ENCODE measurements around the gene NEK1.
A peak's percentile ranks its signal among the peaks of the same experiment; 100 is the strongest.

The NEK1 gene

DNA sequence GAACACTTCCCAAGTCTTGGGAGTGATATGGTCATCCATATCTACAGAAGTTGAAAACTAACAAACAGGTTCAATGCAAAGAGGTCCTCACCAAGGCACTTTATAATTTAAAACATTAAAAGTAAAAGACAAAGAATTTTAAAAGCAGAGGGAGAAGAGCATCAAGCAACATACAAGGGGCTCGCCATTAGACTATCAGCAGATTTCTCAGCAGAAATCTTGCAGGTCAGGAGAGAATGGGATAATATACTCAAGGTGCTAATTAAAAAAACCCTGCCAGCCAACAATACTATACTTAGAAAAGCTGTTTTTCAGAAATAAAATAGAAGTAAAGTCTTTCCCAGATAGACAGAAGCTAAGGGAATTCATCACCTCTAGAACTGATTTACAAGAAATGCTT, 121.2 kb downstream of the NEK1 start:
- H3K79me1 ChIP-seq (ENCODE audit: low read depth, low read length) = no peaks in the 10 kb centered on the region
- H3K18ac ChIP-seq (ENCODE audit: low read length) = no peak overlapping the region
- H2BK120ac ChIP-seq (ENCODE audit: low read depth, low read length) = no peak overlapping the region
- H3K4me1 ChIP-seq (ENCODE audit: control insufficient read depth in 2 of 2, insufficient read depth in 1 of 2, low read depth in 1 of 2, low read length in 2 of 2) = no peaks in the 10 kb centered on the region
- no peak overlapping the region for H3K14ac ChIP-seq (ENCODE audit: low read length)
- no peak overlapping the region for H3K4me2 ChIP-seq (ENCODE audit: insufficient read depth, low read length, poor library complexity, severe bottlenecking)
- H3K27ac ChIP-seq (replicated peaks; ENCODE audit: low read length) = no peak overlapping the region
- H3K36me3 ChIP-seq (replicated peaks in 1 of 2; ENCODE audit: control insufficient read depth in 2 of 2, insufficient read depth in 2 of 2, low read length in 2 of 2) = peaks cover 0 to 3% of the 10 kb centered on the region in 2 donors
- no peak overlapping the region for H2BK12ac ChIP-seq (ENCODE audit: low read length)
- H2BK5ac ChIP-seq (ENCODE audit: low read length) = no peak overlapping the region
- DNase-seq (ENCODE audit: low spot score) = no peak
- no peak overlapping the region for H4K91ac ChIP-seq (ENCODE audit: low read depth, low read length, poor library complexity)
- no peak overlapping the region for H2AFZ ChIP-seq (ENCODE audit: low read length)
- no peak overlapping the region for H4K8ac ChIP-seq (ENCODE audit: low read depth, low read length)
- no peaks in the 10 kb centered on the region for H3K27me3 ChIP-seq (ENCODE audit: control insufficient read depth in 3 of 3, insufficient read depth in 3 of 3, low read depth in 1 of 3, low read length in 3 of 3)
- H3K9ac ChIP-seq (ENCODE audit: low read depth, low read length, poor library complexity) = no peak overlapping the region
- no peak overlapping the region for H2BK15ac ChIP-seq (ENCODE audit: low read length)
- no CpG with 5 or more reads among the region's 1 CpG for WGBS, 2 donors (ENCODE audit: extremely low coverage in 2 of 2, insufficient read length in 2 of 2, insufficient replicate concordance in 1 of 2)
- peaks cover 6% of the 10 kb centered on the region in 2 donors for H3K9me3 ChIP-seq (replicated peaks in 1 of 2; ENCODE audit: control insufficient read depth in 2 of 2, insufficient read depth in 1 of 2, low read depth in 1 of 2, low read length in 2 of 2)
- H3K4me3 ChIP-seq (ENCODE audit: low read length in 2 of 2) = no peak overlapping the region
- no peak overlapping the region for H3K23ac ChIP-seq (ENCODE audit: low read depth, low read length, poor library complexity)
- H2AK5ac ChIP-seq (ENCODE audit: low read depth, low read length) = no peak overlapping the region
- H3K4ac ChIP-seq (ENCODE audit: low read length) = no peak overlapping the region

GRCh38 chr4:169489306-169489705, 123.1 kb downstream of the NEK1 start:
- H3K14ac ChIP-seq (ENCODE audit: low read length) = no peak overlapping the region
- no peak overlapping the region for H3K4me3 ChIP-seq (ENCODE audit: low read length in 2 of 2)
- no peak overlapping the region for H3K9ac ChIP-seq (ENCODE audit: low read depth, low read length, poor library complexity)
- H2AFZ ChIP-seq (ENCODE audit: low read length) = no peak overlapping the region
- peaks cover 2 to 3% of the 10 kb centered on the region in 2 donors for H3K4me1 ChIP-seq (ENCODE audit: control insufficient read depth in 2 of 2, insufficient read depth in 1 of 2, low read depth in 1 of 2, low read length in 2 of 2)
- peak overlapping the region; percentile 32 for H3K18ac ChIP-seq (ENCODE audit: low read length)
- H2BK5ac ChIP-seq (ENCODE audit: low read length) = no peak overlapping the region
- no peak overlapping the region for H3K4me2 ChIP-seq (ENCODE audit: insufficient read depth, low read length, poor library complexity, severe bottlenecking)
- H3K36me3 ChIP-seq (replicated peaks in 1 of 2; ENCODE audit: control insufficient read depth in 2 of 2, insufficient read depth in 2 of 2, low read length in 2 of 2) = peaks cover 0 to 3% of the 10 kb centered on the region in 2 donors
- H4K91ac ChIP-seq (ENCODE audit: low read depth, low read length, poor library complexity) = no peak overlapping the region
- H3K4ac ChIP-seq (ENCODE audit: low read length) = no peak overlapping the region
- no peak overlapping the region for H4K8ac ChIP-seq (ENCODE audit: low read depth, low read length)
- no peak overlapping the region for H2BK120ac ChIP-seq (ENCODE audit: low read depth, low read length)
- no peaks in the 10 kb centered on the region for H3K27me3 ChIP-seq (ENCODE audit: control insufficient read depth in 3 of 3, insufficient read depth in 3 of 3, low read depth in 1 of 3, low read length in 3 of 3)
- peaks cover 6% of the 10 kb centered on the region in 2 donors for H3K9me3 ChIP-seq (replicated peaks in 1 of 2; ENCODE audit: control insufficient read depth in 2 of 2, insufficient read depth in 1 of 2, low read depth in 1 of 2, low read length in 2 of 2)
- H3K79me1 ChIP-seq (ENCODE audit: low read depth, low read length) = no peaks in the 10 kb centered on the region
- no peak overlapping the region for H2BK15ac ChIP-seq (ENCODE audit: low read length)
- H3K23ac ChIP-seq (ENCODE audit: low read depth, low read length, poor library complexity) = no peak overlapping the region
- DNase-seq (ENCODE audit: low spot score) = no peak
- no peak overlapping the region for H2BK12ac ChIP-seq (ENCODE audit: low read length)
- no peak overlapping the region for H3K27ac ChIP-seq (replicated peaks; ENCODE audit: low read length)
- H2AK5ac ChIP-seq (ENCODE audit: low read depth, low read length) = no peak overlapping the region

DNA sequence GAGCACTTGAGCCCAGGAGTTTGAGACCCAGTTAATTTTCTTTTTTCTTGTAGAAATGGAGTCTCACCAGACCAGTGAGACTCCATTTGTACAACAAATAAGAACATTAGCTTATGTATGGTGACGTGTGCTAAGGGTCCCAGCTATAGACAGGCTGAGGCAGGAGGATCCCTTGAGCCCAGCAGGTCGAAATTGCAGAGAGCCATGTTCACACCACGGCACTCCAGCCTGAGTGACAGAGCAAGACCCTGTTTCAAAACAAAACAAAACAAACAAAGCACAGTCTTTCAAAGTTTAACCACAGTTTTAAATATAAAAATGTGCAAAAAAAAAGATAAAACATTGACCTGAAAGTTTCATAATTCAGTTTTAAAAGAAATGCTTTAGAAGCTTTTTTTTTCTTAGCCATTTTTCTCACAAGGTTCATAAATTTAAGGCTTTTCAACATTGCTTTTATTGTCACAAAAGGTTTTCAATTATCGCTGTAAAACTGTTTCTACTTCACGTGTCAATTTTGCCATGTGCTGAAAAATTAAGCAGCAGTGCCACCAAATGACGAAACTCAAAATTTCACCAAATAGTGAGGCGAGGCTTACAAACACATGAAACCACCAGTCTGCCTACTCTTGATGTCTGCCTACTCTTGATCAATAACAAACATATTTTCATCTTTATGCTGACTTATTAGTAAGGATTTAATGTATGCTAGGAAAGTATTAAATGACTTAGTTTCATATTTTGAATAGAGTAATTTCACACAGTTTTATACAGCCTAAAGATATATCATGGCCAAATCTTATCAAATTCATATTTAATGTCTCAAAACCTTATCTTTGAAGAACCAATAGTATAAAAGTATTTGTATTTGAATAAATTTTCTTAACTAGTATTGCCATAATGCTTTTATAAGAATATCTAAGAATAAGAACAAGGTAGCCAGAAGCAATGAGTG, 126.3 kb downstream of the NEK1 start:
- peak; percentile 61 for DNase-seq (ENCODE audit: low spot score)
- Histone ChIP-seq H3K14ac (ENCODE audit: low read length) (no peak overlapping the region), H3K4me3 (ENCODE audit: low read length in 2 of 2) (no peak overlapping the region), H3K36me3 (replicated peaks in 1 of 2; ENCODE audit: control insufficient read depth in 2 of 2, insufficient read depth in 2 of 2, low read length in 2 of 2) (peaks cover 0 to 2% of the 10 kb centered on the region in 2 donors), H3K27me3 (ENCODE audit: control insufficient read depth in 3 of 3, insufficient read depth in 3 of 3, low read depth in 1 of 3, low read length in 3 of 3) (no peaks in the 10 kb centered on the region), H2BK5ac (ENCODE audit: low read length) (no peak overlapping the region), H4K91ac (ENCODE audit: low read depth, low read length, poor library complexity) (no peak overlapping the region), H2BK120ac (ENCODE audit: low read depth, low read length) (no peak overlapping the region), H3K4me2 (ENCODE audit: insufficient read depth, low read length, poor library complexity, severe bottlenecking) (no peak overlapping the region), H3K9ac (ENCODE audit: low read depth, low read length, poor library complexity) (no peak overlapping the region), H2AK5ac (ENCODE audit: low read depth, low read length) (no peak overlapping the region), H3K27ac (replicated peaks; ENCODE audit: low read length) (no peak overlapping the region), H2BK15ac (ENCODE audit: low read length) (no peak overlapping the region), H3K4ac (ENCODE audit: low read length) (no peak overlapping the region), H3K23ac (ENCODE audit: low read depth, low read length, poor library complexity) (no peak overlapping the region), H4K8ac (ENCODE audit: low read depth, low read length) (no peak overlapping the region), H3K9me3 (replicated peaks in 1 of 2; ENCODE audit: control insufficient read depth in 2 of 2, insufficient read depth in 1 of 2, low read depth in 1 of 2, low read length in 2 of 2) (peaks cover 2 to 12% of the 10 kb centered on the region in 2 donors), H2BK12ac (ENCODE audit: low read length) (no peak overlapping the region), H3K18ac (ENCODE audit: low read length) (no peak overlapping the region), H2AFZ (ENCODE audit: low read length) (peak overlapping the region; percentile 63), H3K79me1 (ENCODE audit: low read depth, low read length) (no peaks in the 10 kb centered on the region), H3K4me1 (ENCODE audit: control insufficient read depth in 2 of 2, insufficient read depth in 1 of 2, low read depth in 1 of 2, low read length in 2 of 2) (peaks cover 2 to 3% of the 10 kb centered on the region in 2 donors)
- no CpG with 5 or more reads among the region's 7 CpGs for WGBS, 2 donors (ENCODE audit: extremely low coverage in 2 of 2, insufficient read length in 2 of 2, insufficient replicate concordance in 1 of 2)

- H2BK12ac ChIP-seq (ENCODE audit: low read length) = no peak overlapping the region
- no peak overlapping the region for H2AFZ ChIP-seq (ENCODE audit: low read length)
- H3K4ac ChIP-seq (ENCODE audit: low read length) = no peak overlapping the region
- H2AK5ac ChIP-seq (ENCODE audit: low read depth, low read length) = no peak overlapping the region
- H2BK5ac ChIP-seq (ENCODE audit: low read length) = no peak overlapping the region
- H3K36me3 ChIP-seq (replicated peaks in 1 of 2; ENCODE audit: control insufficient read depth in 2 of 2, insufficient read depth in 2 of 2, low read length in 2 of 2) = peaks cover 0 to 2% of the 10 kb centered on the region in 2 donors
- DNase-seq (ENCODE audit: low spot score) = no peak
- no peak overlapping the region for H3K9ac ChIP-seq (ENCODE audit: low read depth, low read length, poor library complexity)
- H2BK15ac ChIP-seq (ENCODE audit: low read length) = no peak overlapping the region
- no peak overlapping the region for H3K4me2 ChIP-seq (ENCODE audit: insufficient read depth, low read length, poor library complexity, severe bottlenecking)
- H2BK120ac ChIP-seq (ENCODE audit: low read depth, low read length) = no peak overlapping the region
- peaks cover 2 to 11% of the 10 kb centered on the region in 2 donors for H3K9me3 ChIP-seq (replicated peaks in 1 of 2; ENCODE audit: control insufficient read depth in 2 of 2, insufficient read depth in 1 of 2, low read depth in 1 of 2, low read length in 2 of 2)
- H3K79me1 ChIP-seq (ENCODE audit: low read depth, low read length) = no peaks in the 10 kb centered on the region
- H3K4me1 ChIP-seq (ENCODE audit: control insufficient read depth in 2 of 2, insufficient read depth in 1 of 2, low read depth in 1 of 2, low read length in 2 of 2) = peaks cover 2 to 3% of the 10 kb centered on the region in 2 donors
- no peak overlapping the region for H3K23ac ChIP-seq (ENCODE audit: low read depth, low read length, poor library complexity)
- no peak overlapping the region for H3K18ac ChIP-seq (ENCODE audit: low read length)
- H4K8ac ChIP-seq (ENCODE audit: low read depth, low read length) = no peak overlapping the region
- H3K27ac ChIP-seq (replicated peaks; ENCODE audit: low read length) = no peak overlapping the region
- H3K27me3 ChIP-seq (ENCODE audit: control insufficient read depth in 3 of 3, insufficient read depth in 3 of 3, low read depth in 1 of 3, low read length in 3 of 3) = no peaks in the 10 kb centered on the region
- H4K91ac ChIP-seq (ENCODE audit: low read depth, low read length, poor library complexity) = no peak overlapping the region
- no peak overlapping the region for H3K4me3 ChIP-seq (ENCODE audit: low read length in 2 of 2)
- no peak overlapping the region for H3K14ac ChIP-seq (ENCODE audit: low read length)
Observed at GRCh38 chr4:169485086-169485485, 127.3 kb downstream of the NEK1 start.

Data from neuronal stem cell (in vitro differentiated cells).